Umbilical cord (tissue), 2 donors: ENCODE results near the gene USP33. TPM values are rescaled to one million over a fixed set of nuclear protein-coding genes. Genes with fewer than 3 reads are reported as not detected.
"Not testable (repeated sequence)": the region's sequence is repeated elsewhere in the genome, so short reads cannot be mapped to it uniquely, and the experiment has no call there.

Experiments
- DNase-seq: peaks from one replicate; pipeline ENCODE4 v3.0.0-alpha.2; 2015; ENCODE audit warnings: low spot score
- total RNA-seq: library from RNA; depleted of rRNA; stranded (reverse); fragments of >200 nt; gene quantifications from one replicate; pipeline ENCODE4 v1.2.3, GENCODE V29; 2014; ENCODE audit warnings: low replicate concordance; ENCODE audit not compliant: insufficient read depth

The USP33 gene
- total RNA-seq, 1 donor from 2014 or later: 76.1 TPM

DNA sequence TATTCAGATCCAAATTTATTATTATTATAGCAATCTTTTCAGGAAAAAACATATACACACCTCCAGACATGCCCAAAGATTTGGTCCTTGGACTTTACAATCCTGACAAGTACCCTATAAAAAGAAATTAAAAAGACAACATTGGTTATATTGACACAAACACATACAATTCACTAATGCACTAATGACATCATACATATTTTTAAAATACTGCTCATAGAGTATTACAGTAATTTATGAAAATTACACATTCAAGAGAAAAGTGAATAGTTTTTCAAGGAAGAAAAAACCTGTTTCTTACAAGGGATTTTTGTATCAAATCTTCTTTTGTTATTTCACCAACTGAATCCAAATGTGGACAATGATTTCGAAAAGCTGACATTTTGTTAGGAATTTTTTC is 18.3 kb downstream of the USP33 start:
- no peak for DNase-seq

DNA sequence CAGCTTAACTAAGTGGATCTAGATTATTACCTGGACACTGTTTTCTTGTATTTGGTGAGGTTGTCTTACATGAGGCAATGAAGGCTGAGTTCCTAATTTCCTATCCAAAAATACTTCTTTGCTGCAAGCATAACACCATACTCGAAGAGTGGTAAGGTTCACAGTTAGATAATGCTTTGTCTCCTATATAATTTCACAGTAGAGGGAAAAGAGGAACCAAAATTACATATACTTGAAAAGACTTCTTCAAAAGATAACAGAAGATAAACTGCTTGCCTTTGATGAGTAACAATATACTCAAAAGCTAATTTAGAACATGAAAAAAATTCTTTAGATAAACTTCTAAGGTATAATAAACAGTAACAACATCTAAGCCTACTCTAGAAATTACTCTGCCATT is 20.4 kb downstream of the USP33 start:
- DNase-seq: no peak

DNA sequence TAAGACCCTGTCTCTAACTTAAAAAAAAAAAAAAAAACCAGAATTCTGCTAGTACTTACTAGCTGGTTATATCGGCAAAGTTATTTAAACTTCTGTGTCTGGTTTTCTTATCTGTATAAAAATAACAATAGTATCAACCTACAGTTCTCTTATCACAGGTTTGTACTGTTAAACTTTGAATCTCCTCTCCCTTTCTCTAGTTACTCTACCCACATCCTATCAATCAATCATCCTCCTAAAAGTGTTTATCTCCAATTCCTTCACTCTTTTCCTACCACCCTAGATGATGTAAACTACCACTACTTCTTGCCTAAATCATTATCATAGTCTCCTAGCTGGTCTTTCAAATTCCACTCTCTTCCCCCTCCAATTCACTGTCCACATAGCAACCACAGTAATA is 27.6 kb downstream of the USP33 start:
- no peak for DNase-seq

DNA sequence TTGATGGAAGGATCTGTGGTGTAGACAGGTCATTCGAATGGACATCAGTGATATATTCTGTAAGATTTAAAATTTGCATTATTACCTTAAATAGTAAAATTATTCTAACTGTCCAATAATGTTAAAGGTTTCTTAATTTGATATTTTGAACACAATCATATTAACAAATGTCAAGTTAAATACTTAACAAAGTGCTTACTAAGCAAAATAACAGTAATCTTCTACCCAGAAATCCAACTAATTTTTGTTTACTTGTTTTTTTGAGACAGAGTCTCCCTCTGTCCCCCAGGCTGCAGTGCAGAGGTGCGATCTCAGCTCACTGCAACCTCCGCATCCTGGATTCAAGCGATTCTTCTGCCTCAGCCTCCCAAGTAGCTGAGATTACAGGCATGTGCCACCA is 33.9 kb downstream of the USP33 start:
- DNase-seq: no peak

DNA sequence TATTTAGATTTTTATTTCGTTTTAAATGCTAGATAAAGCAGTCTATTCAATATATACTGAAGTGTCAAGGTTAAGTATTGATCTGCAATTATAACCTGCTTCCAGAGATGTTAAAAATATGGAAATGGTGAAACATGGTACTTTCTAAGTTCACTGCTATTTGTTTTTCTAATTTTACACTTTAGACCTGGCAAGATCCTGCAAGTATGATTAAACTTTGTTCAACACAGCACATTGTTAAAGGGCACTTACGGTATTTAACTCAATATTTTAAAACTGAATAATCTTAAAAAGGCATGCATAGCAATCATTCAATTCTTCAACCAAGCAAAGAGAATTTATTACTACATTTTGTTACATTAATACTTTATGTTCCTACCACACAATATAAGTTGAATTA is 41.5 kb downstream of the USP33 start:
- no peak for DNase-seq

DNA sequence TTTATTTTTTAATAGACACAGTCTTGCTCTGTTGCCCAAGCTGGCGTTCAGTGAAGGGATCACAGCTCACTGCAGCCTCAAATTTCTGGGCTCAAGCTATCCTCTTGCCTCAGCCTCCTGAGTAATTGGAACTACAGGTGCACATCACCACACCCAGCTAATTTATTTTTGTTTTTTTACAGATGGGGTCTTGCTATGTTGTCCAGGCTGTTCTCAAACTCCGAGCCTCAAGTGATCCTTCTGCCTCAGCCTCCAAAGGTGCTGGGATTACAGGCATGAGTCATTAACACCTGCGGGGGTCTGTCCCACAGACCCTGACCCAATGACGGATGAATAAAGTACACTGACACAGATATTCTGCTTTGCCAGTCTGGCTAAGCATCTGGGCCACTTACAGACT is 43.6 kb downstream of the USP33 start:
- DNase-seq: no peak

DNA sequence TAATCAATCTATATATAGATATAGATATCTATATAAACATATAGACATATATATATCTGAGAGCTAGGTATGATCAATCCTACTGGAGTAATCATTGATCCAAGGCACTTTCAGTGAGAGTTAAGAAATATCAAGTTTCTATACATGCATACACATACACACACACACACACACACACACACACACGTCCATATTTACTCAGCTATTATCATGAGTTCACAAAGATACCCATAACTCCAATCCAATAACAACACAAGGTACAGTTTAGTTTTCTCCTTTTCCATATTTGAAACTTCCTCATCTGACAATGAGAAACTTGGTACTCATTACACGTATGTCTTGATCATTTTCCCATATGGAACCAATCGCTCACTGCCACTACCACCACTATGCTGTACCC is 49.9 kb downstream of the USP33 start:
- DNase-seq: no peak

DNA sequence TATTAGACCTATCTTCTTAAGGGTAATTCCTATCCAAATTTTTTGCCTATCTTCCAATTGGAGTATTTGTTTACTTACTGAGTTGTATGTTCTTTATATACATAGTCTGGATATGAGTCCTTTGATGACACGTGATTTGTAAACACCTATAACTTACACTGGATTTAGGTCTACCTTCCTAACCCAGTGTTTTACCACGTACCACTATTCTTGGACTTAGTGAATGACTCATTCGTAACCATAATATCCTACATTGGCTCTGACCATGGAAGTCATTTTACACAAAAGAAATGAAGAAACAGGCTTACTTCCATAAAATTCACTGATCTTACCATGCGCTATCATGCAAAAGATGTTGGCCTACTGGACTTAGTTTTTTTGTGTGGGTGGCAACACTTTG is 53.3 kb downstream of the USP33 start:
- no peak for DNase-seq

DNA sequence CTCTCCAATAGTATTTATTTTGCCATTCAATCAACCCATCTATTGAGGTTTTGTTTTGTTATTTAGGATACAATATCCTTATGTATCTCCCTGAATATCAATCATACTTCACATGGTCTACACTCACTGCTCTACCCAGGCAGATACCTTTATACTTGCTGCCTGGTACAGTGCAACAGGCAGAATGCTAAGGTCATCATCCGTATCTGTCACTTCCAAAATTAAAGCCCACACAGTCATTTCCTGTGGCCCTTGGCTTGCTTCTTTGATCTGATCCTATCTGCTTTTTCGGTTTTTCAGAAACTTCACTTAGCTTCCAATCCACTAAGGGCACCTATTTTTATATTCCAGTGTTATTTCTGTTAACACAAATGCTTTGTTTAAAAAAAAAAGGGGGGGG is 54.9 kb downstream of the USP33 start:
- DNase-seq: no peak

DNA sequence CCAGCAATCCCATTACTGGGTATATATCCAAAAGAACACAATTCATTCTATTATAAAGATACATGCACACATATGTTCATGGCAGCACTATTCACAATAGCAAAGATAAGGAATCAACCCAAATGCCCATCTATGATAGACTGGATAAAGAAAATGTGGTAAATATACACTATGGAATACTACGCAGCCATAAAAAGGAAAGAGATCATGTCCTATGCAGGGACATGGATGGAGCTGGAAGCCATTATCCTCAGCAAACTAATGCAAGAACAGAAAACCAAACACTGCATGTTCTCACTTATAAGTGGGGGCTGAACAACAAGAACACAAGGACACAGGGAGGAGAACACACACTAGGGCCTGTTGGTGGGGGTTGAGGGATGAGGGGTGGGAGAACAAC is 60.0 kb downstream of the USP33 start:
- not testable (repeated sequence) for DNase-seq

DNA sequence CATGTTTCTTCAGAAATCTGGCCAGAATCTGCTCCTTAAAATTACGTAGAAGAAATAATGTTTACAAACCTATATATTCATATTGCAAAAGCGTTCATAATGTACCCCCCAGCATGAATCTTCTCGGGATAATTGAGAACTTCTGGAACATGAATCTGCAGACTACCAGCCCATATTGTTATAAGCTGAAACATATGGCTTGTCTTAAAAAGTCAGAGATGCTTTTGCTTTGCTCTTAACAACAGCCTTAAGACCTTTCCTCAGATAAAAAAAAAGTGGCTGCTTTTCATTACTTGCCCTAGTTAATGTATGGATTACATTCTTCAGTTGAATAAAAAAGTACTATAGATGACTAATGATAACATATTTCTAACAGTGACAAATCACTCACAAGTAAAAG is 62.2 kb downstream of the USP33 start:
- no peak for DNase-seq

DNA sequence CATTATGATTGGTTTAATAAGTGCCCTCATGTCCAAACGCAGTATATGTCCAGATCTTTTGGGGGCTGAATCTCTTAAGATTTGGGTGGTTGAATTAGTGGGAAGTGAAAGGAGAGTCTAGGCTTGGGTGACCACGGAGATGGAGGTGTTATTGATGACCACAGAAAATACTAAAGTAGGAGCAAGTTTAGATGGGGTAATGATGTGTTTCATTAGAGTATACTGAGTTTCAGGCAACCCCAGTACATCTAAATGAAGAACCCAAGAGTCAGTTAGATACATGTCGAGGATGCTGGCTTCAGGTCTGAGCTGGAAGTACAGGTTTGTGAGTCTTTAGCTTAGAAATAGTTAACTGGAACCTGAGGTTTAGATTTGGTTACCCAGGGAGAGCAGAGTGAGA is 70.7 kb downstream of the USP33 start:
- no peak for DNase-seq

DNA sequence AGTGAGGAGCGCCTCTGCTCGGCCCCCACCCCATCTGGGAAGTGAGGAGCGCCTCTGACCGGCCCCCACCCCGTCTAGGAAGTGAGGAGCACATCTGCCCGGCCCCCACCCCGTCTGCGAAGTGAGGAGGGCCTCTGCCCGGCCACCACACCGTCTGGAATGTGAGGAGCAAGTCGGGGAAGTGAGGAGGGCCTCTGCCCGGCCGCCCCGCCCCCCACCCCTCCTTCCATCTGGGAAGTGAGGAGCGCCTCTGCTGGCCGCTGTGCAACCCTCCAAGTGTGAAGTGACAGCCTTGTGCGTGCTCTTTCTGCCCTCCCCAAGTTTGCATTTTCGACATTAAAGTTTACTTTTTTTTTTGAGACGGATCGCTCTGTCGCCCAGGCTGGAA is 72.1 kb downstream of the USP33 start:
- peak; percentile 38 for DNase-seq

DNA sequence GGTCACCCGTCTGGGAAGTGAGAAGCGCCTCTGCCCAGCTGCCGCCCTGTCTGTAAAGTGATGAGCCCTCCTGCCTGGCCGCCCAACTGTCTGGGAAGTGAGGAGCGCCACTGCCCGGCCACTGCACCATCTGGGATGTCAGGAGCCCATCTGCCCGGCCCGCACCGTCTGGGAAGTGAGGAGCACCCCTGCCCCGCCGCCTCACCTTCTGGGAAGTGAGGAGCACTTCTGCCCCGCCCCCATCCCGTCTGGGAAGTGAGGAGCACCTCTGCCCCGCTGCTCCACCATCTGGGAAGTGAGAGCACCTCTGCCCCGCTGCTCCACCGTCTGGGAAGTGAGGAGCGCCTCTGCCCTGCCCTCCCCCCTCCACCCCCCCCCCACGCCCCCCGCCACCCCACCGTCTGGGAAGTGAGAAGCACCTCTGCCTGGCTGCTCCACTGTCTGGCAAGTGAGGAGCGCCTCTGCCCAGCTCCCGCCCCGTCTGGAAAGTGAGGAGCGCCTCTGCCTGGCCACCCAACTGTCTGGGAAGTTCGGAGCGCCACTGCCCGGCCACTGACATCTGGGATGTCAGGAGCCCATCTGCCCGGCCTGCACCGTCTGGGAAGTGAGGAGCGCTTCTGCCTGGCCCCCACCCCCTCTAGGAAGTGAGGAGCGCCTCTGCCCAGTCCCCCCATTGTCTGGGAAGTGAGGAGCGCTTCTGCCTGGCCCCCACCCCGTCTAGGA is 72.7 kb downstream of the USP33 start:
- DNase-seq: no peak

DNA sequence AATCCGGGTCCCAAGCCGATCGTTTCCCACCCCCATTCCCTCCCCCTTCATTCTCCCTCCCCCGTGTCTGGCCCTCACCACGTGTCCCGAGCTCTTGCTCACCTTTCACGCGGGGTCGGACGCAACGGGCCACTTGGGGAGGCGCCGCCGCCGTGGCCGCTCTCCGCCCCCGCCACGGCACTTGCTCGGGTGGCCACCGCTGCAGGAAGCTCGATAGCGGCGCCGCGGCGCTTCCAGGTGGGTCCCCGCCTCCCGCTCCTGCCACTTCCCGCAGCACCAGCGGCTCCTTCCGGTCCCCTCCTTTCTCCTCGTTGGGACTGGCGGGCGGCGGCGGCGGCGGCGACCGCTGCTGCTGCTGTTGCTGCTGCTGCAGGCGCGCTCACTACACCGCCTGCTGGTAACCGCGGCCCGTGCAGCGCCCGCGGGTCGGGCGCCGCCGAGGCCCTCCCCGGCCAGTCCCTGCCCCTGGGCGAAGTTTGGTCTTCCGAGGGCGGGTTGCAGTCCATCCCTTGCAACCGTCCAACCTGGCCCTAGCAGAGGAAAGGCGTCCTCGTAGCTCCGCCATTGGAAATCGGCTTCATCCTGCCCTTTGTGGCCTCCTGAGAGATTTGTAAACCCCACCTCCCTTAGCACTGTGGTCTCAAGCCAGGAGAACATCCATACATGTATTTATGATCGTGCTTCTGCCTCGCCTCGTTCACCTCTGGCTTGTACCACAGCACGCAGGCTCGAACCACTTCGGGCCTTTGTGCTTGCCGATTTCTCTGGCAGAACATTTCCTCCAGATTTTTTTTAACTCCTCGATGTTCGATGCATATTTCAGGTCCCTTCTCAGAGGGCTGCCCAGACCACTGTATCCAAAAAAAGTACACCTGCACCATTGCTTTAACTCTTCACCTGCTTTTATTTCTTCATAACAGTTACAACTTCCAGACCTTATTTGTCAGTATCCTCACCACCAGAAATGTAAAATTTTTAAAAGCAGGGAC is 76.2 kb downstream of the USP33 start:
- peak; percentile 95 for DNase-seq

DNA sequence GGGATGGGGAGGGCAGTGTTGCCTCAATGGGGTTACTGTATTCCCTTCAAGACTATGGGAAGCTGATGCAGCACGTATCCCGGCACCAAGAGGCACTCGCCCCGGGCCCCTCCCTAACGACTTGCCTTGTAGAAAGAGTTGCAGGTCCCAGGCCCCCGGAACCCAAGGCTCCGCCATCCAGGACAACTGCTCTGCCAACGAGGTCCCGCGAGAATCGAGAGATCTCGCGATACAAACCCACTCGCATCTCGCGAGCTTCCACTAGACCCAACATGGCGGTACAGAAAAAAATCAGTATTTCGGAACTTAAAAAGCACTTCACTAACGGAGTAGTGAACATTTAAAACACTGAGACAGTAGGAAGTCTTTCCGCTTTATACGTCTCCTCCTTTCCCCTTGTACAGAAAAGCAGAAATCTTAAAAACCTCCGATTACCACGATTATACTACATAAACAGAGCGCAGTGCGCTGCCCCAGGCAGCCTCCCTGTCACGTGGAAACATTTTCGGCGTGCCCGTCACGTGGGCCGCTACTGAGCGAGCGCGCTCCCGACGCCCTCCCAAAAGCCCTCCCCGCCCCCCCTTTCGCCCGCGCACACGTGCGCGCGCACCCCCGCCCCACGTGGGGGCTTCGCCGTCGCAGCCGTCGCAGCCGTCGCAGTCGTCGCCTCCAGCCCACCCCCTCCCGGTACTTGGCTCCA is 77.0 kb downstream of the USP33 start, which contains the start of gene ZZZ3:
Gene ZZZ3, minus strand, starts transcription at position 199 of the 700 bp plus-strand sequence. CDS start 49,304 bp downstream, outside the sequence.
- peak; percentile 97 for DNase-seq

DNA sequence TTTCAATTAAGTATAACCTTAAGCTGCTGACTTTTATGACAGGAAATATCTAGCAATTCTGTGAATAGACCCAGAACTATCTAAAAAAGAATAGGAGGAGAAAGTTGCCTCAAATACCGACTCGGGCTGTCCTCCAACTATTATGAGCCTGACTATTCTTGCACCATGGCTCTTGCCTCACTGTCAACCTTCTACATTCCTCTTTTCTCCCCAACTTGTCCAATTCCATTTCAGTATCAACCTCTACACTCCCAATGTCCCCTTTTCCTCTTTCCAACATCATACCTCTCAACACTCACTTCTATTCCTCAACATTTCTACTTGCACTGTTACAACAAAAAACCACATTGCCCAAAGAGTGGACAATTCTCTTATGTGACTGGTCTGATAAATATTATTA is 79.5 kb downstream of the USP33 start:
- DNase-seq: no peak

DNA sequence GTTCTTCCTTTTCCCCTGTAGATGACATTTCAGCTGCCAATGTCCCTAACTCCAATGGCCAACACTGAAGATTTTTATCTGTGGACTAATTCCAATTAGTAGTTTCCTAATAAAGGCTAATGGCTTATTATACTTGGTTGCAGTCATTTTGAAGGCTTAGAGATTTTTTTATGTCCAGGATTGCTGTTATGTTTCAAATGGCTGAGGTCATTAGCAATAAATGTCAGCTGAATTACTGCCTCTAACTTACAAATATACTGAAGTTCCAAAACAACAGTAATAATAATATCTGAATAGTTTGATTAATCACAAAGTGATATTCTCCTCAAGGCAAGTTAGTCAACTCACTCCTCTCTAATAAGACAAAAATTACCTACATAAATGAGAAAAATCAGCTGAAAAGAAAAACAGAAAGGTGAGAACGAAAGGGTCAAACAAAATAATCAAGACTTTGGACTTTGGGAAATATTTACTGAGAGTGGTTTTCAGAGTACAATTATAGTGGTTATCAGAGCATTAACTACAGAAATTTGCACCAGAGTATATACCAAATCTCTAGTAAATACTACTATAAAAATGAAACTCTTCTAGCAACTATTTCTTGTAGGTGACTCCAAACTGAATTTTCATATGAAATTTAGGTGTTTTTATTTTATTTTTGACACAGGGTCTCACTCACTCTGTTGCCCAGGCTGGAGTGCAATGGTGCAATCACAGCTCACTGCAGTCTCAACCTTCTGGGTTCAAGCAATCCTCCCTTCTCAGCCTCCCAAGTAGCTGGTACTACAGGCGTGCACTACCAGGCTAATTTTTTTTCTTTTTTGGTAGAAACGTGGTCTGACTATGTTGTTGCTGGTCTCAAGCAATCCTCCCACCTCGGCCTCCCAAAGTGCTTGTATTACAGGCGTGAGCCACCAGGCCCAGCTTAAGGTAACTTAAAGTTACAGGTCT is 80.7 kb downstream of the USP33 start:
- no peak for DNase-seq

DNA sequence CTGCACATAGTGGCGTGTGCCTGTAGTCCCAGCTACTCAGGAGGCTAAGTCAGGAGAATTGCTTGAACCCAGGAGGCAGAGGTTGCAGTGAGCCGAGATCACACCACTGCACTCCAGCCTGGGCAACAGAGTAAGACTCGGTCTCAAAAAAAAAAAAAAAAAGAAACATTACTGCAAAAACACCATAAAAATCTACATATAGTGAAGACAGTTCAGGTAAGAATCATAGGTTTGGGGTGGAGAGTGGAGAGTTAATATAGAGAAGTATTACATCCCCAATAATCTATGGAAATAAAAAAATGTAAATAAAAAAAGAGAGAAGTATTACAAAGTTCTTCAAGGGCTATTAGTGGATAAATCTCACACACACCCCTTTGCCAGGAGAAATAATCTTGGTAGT is 84.8 kb downstream of the USP33 start:
- not testable (repeated sequence) for DNase-seq

DNA sequence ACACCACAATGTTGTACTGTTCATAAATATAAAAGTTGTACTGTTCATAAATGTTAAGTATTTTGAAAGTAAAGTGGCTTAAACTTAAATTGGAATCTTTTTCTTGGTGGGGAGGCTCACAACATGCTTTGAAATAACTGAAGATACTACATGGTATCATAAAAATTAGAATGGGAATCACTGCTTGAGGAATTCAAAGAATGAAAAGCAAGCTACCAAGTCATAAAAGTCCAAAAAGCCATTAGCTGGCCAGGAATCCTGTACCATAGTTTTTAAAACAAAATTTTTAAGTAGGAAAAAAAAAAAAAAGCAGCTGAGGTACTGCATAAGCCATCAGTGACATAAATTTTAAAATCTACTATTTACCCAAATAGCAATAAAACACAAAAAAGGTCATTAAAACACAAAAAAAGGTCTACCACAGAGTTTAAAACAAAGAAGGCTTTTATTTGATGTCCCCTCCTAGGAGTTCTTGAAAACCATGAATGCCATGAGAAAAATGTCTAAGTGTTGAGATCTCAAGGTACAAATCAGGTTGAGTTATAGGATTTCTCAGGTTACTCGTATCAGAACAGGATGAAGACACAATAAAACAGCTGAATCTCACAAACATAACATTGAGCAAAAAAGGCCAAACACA is 85.8 kb downstream of the USP33 start:
- DNase-seq: no peak
